SU-DHL-6 (cell line): Measurements from ENCODE around the gene NOS1AP.

Experiments used
- H2AFZ ChIP-seq: fragments of 200-600 bp; sonication (generic); 2 replicates; pipeline ENCODE4 v1.6.1; 2014; ENCODE audit warnings: low read depth, mild to moderate bottlenecking, moderate library complexity, mixed read lengths, antibody characterized with exemption, low read length; ENCODE audit not compliant: severe bottlenecking
- H3F3A ChIP-seq: fragments of 200-600 bp; shearing (Covaris generic); 2 replicates; pipeline ENCODE4 v1.6.0; 2016; ENCODE audit warnings: antibody characterized with exemption, mild to moderate bottlenecking; ENCODE audit not compliant: insufficient read depth
- H3K27ac ChIP-seq: fragments of 200-600 bp; sonication (generic); 2 replicates; pipeline ENCODE4 v1.5.1; 2016; ENCODE audit warnings: low read depth, mild to moderate bottlenecking, low read length, moderate library complexity, mixed read lengths
- H3K27me3 ChIP-seq: fragments of 200-600 bp; sonication (generic), shearing (Covaris generic); 2 replicates; pipeline ENCODE4 v1.6.0; 2014; ENCODE audit warnings: mild to moderate bottlenecking, low read length
- H3K36me3 ChIP-seq: fragments of 200-600 bp; sonication (generic); 2 replicates; pipeline ENCODE4 v1.6.1; 2014; ENCODE audit warnings: mild to moderate bottlenecking, low read length, mixed read lengths
- H3K4me2 ChIP-seq: fragments of 300-600, 200-600 bp; shearing (Covaris generic), sonication (generic); 2 replicates; pipeline ENCODE4 v1.6.0; 2014; ENCODE audit warnings: low read length, low read depth, mild to moderate bottlenecking; ENCODE audit not compliant: poor library complexity, severe bottlenecking
- H3K4me3 ChIP-seq: fragments of 200-600 bp; sonication (generic); 2 replicates; pipeline ENCODE4 v1.5.1; 2014; ENCODE audit warnings: antibody characterized with exemption, low read length, mild to moderate bottlenecking, mixed read lengths; ENCODE audit not compliant: insufficient read depth, poor library complexity, severe bottlenecking
- H3K79me2 ChIP-seq: fragments of 200-600 bp; sonication (generic); 2 replicates; pipeline ENCODE4 v1.6.1; 2014; ENCODE audit warnings: mild to moderate bottlenecking, low read length, moderate library complexity; ENCODE audit not compliant: insufficient read depth
- H3K9ac ChIP-seq: fragments of 200-600 bp; sonication (generic); 2 replicates; pipeline ENCODE4 v1.7.0; 2014; ENCODE audit warnings: mild to moderate bottlenecking, low read length
- H3K9me2 ChIP-seq: fragments of 200-600 bp; sonication (generic); replicated peaks from 2 replicates; pipeline ENCODE4 v1.6.1; 2014; ENCODE audit warnings: low read length; ENCODE audit not compliant: insufficient read depth
- H3K9me3 ChIP-seq: fragments of 200-600 bp; sonication (generic); 2 replicates; pipeline ENCODE4 v1.6.1; 2014; ENCODE audit warnings: low read length, mixed read lengths; ENCODE audit not compliant: insufficient read depth
- H4K20me1 ChIP-seq: fragments of 200-600 bp; sonication (generic); 2 replicates; pipeline ENCODE4 v1.6.1; 2014; ENCODE audit warnings: low read depth, mild to moderate bottlenecking, antibody characterized with exemption, low read length, moderate library complexity, mixed read lengths
- CTCF ChIP-seq: fragments of 200-600 bp; sonication (generic); IDR thresholded peaks from one replicate; pipeline ENCODE4 v1.5.1; 2017; ENCODE audit warnings: antibody characterized with exemption, mild to moderate bottlenecking, low read length, moderate library complexity; ENCODE audit not compliant: insufficient read depth, poor library complexity, severe bottlenecking
- EZH2phosphoT487 ChIP-seq: fragments of 200-600 bp; sonication (generic), shearing (Covaris generic); conservative IDR thresholded peaks from 2 replicates; pipeline ENCODE4 v1.6.1; 2018; ENCODE audit warnings: mild to moderate bottlenecking, antibody characterized with exemption, low read length, moderate library complexity, mixed read lengths

Gene NOS1AP

GRCh38 chr1:162206749-162207635, 137.5 kb downstream of the NOS1AP start:
- H4K20me1 ChIP-seq = no peaks in the 10 kb centered on the region
- H3K4me2 ChIP-seq = no peak overlapping the region
- no peak for TF ChIP-seq CTCF
- TF ChIP-seq EZH2phosphoT487 = no peak
- H3K9ac ChIP-seq = no peak overlapping the region
- H3K27me3 ChIP-seq = no peaks in the 10 kb centered on the region
- no peaks in the 10 kb centered on the region for H3K9me2 ChIP-seq
- no peak overlapping the region for H2AFZ ChIP-seq
- no peaks in the 10 kb centered on the region for H3K36me3 ChIP-seq
- no peak overlapping the region for H3K27ac ChIP-seq
- H3K4me3 ChIP-seq = no peak overlapping the region
- H3K79me2 ChIP-seq = no peaks in the 10 kb centered on the region
- H3K9me3 ChIP-seq = no peaks in the 10 kb centered on the region
- no peaks in the 10 kb centered on the region for H3F3A ChIP-seq

DNA sequence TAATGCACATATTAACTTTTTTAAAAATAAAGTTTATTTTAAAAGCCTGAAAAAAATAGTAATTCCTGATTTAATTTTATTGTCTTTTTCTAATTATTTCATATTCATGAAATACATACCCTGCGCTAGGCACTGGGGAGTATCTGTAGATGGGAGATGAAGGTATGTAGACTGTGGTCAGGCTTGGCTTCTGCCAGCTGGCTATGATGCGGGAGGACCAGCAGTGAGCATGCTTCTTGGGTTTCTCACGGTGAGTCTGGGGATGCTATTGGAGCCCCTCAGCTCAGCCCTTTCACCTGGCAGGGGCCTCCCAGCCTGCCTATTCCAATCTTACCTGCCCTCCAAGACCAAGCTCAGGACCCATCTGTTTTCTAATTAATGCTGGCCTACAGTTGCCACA, 138.4 kb downstream of the NOS1AP start:
- no peak overlapping the region for H3K4me2 ChIP-seq
- no peaks in the 10 kb centered on the region for H3F3A ChIP-seq
- no peaks in the 10 kb centered on the region for H3K36me3 ChIP-seq
- H3K9me2 ChIP-seq = no peaks in the 10 kb centered on the region
- no peaks in the 10 kb centered on the region for H3K27me3 ChIP-seq
- no peaks in the 10 kb centered on the region for H3K9me3 ChIP-seq
- no peaks in the 10 kb centered on the region for H4K20me1 ChIP-seq
- no peaks in the 10 kb centered on the region for H3K79me2 ChIP-seq
- H2AFZ ChIP-seq = no peak overlapping the region
- H3K9ac ChIP-seq = no peak overlapping the region
- TF ChIP-seq CTCF = no peak
- no peak overlapping the region for H3K27ac ChIP-seq
- no peak overlapping the region for H3K4me3 ChIP-seq

DNA sequence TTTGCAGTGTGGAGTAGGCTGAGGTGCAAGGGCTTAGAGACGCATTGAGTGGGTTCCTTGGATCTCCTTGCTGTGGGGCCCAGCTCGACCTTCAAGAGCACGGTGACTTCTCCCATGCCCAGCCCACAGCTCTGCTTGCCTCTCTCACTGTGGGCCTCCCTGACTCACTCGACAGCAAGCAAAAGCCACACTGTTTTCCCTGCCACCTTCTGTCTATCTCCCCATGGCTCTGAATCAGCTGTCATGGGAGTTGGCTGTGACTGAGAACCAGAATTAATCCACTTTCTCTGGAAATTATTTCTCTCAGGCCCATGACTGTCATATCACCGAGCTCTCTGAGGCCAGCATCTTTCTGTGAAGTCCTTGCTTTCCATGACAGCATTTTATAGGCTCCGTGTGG, 140.7 kb downstream of the NOS1AP start:
- Histone ChIP-seq H3K9ac (no peak overlapping the region), H3K9me2 (no peaks in the 10 kb centered on the region), H3K4me3 (no peak overlapping the region), H4K20me1 (no peaks in the 10 kb centered on the region), H2AFZ (no peak overlapping the region), H3K27ac (no peak overlapping the region), H3K9me3 (no peaks in the 10 kb centered on the region), H3F3A (no peaks in the 10 kb centered on the region), H3K36me3 (no peaks in the 10 kb centered on the region), H3K27me3 (no peaks in the 10 kb centered on the region), H3K4me2 (no peak overlapping the region), H3K79me2 (no peaks in the 10 kb centered on the region)
- no peak for TF ChIP-seq EZH2phosphoT487
- no peak for TF ChIP-seq CTCF
